ENCODE measurements around the gene EFTUD2.

Gene EFTUD2

GRCh38 chr17:44812263-44812662, 87.0 kb downstream of the EFTUD2 start:
- TF ChIP-seq GATA2 (IDR thresholded peaks at IDR 0.05; ENCODE audit: low read depth, low read length) (no peak), GATA3 (IDR thresholded peaks at IDR 0.05; ENCODE audit: low read depth, low read length) (no peak)

GRCh38 chr17:44808156-44808555, 91.1 kb downstream of the EFTUD2 start:
- TF ChIP-seq GATA3 (IDR thresholded peaks at IDR 0.05; ENCODE audit: low read depth, low read length) (no peak), GATA2 (IDR thresholded peaks at IDR 0.05; ENCODE audit: low read depth, low read length) (no peak)

- TF ChIP-seq GATA3 (IDR thresholded peaks at IDR 0.05; ENCODE audit: low read depth, low read length) (no peak), GATA2 (IDR thresholded peaks at IDR 0.05; ENCODE audit: low read depth, low read length) (no peak)
Measured at GRCh38 chr17:44807817-44808155, 91.5 kb downstream of the EFTUD2 start.

GRCh38 chr17:44807093-44807816, 92.0 kb downstream of the EFTUD2 start:
- TF ChIP-seq GATA3 (IDR thresholded peaks at IDR 0.05; ENCODE audit: low read depth, low read length) (no peak), GATA2 (IDR thresholded peaks at IDR 0.05; ENCODE audit: low read depth, low read length) (no peak)

- no peak for TF ChIP-seq GATA3 (IDR thresholded peaks at IDR 0.05; ENCODE audit: low read depth, low read length)
- no peak for TF ChIP-seq GATA2 (IDR thresholded peaks at IDR 0.05; ENCODE audit: low read depth, low read length)
Measured at GRCh38 chr17:44804302-44805089, 94.7 kb downstream of the EFTUD2 start.

- no peak for TF ChIP-seq GATA2 (IDR thresholded peaks at IDR 0.05; ENCODE audit: low read depth, low read length)
- TF ChIP-seq GATA3 (IDR thresholded peaks at IDR 0.05; ENCODE audit: low read depth, low read length), result no peak
Measured at GRCh38 chr17:44801880-44802279, 97.4 kb downstream of the EFTUD2 start.
